Measurements from ENCODE around the gene SSC5D. TPM values are rescaled to one million over a fixed set of nuclear protein-coding genes. Genes with fewer than 3 reads are reported as not detected.

Gene SSC5D
- total RNA-seq, 1 experiment from 2014 or later: 3.2 TPM

DNA sequence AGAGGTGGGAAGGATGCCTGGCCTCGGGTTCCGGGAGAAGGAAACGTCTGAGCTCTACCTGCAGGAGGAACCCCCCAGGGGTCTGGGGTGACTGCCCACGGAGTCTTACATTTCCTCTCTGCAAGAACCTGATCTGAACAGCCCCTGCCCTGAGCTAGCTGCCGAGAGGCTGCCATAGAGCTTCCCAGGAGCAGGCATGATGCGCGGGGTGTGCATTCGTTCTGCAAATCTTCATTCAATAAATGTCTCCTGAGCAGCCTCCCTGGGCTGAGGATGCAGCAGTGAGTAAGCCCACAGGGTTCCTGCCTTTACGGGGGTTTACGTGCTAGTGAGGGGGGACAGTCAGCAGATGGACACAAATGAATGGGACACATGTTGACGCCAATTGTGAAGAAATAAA, 43.6 kb upstream of the SSC5D start:
- no peak overlapping the region for H3K27ac Mint-ChIP-seq
- H3K4me1 ChIP-seq (ENCODE audit: insufficient read depth, low read length): 0 out of 2 replicates have a peak, but pooled peaks cover 2% of the 10 kb centered on the region
- no peak overlapping the region for H3T11ph ChIP-seq (ENCODE audit: low read length)
- H2BK120ac ChIP-seq (ENCODE audit: low read depth, low read length, poor library complexity, severe bottlenecking): no peak overlapping the region
- no peak overlapping the region for H3K23ac ChIP-seq (ENCODE audit: insufficient read length, low read depth, low read length)
- H3K9me3 ChIP-seq (ENCODE audit: control insufficient read depth, low read depth, low read length): no peaks in the 10 kb centered on the region
- peaks cover 56% of the 10 kb centered on the region for H3K27me3 ChIP-seq (ENCODE audit: insufficient read depth, low read length)
- no peak overlapping the region for H4K5ac ChIP-seq (ENCODE audit: insufficient read length, low read depth, low read length)
- no CpG with 5 or more reads among the region's 11 CpGs for WGBS (ENCODE audit: extremely low coverage, insufficient read length, low lambda C conversion rate)
- H3K9me3 Mint-ChIP-seq: peaks cover 0 to 5% of the 10 kb centered on the region in 2 experiments; a peak in 3 of 5 replicates
- no peak overlapping the region for H2BK20ac ChIP-seq (ENCODE audit: low read depth, low read length, poor library complexity, severe bottlenecking)
- peaks cover 26% of the 10 kb centered on the region for H3K27me3 Mint-ChIP-seq (ENCODE audit: low read depth)
- no peak overlapping the region for H3K18ac ChIP-seq (ENCODE audit: insufficient read length, low read depth, low read length)
- H3K4me1 Mint-ChIP-seq: peaks cover 13 to 28% of the 10 kb centered on the region in 2 experiments
- no peak for TF ChIP-seq CTCF (conservative IDR thresholded peaks at IDR 0.05)
- DNase-seq: no peak
- no peaks in the 10 kb centered on the region for H3K79me2 ChIP-seq (ENCODE audit: insufficient read depth, low read length)
- no peak overlapping the region for H3K14ac ChIP-seq (ENCODE audit: insufficient read depth, low read length)
- H2AFZ ChIP-seq (ENCODE audit: low read length): no peak overlapping the region
- no peak overlapping the region for H2BK5ac ChIP-seq (ENCODE audit: insufficient read length, low read length)
- peaks cover 21% of the 10 kb centered on the region for H3K23me2 ChIP-seq (ENCODE audit: insufficient read length, low read depth, low read length, poor library complexity, severe bottlenecking)
- no peaks in the 10 kb centered on the region for H4K20me1 ChIP-seq (ENCODE audit: control insufficient read depth, insufficient read depth, insufficient read length)
- H2BK15ac ChIP-seq (ENCODE audit: low read depth, low read length): no peak overlapping the region
- no peaks in the 10 kb centered on the region for H3K79me1 ChIP-seq (ENCODE audit: insufficient read depth, low read depth, low read length, poor library complexity, severe bottlenecking)
- H3K4me2 ChIP-seq (ENCODE audit: insufficient read depth, insufficient read length, low read length): no peak overlapping the region
- no peak overlapping the region for H3K4ac ChIP-seq (ENCODE audit: low read depth, low read length)
- H3K56ac ChIP-seq (ENCODE audit: insufficient read length, low read depth, low read length): no peak overlapping the region
- H4K8ac ChIP-seq (replicated peaks; ENCODE audit: insufficient read length, low read depth, low read length): no peak overlapping the region
- H2BK12ac ChIP-seq (ENCODE audit: insufficient read length, low read depth, low read length): no peak overlapping the region
- no peak overlapping the region for H3K27ac ChIP-seq (ENCODE audit: insufficient read length, low read depth, low read length)
- no peak overlapping the region; a peak in 1 of 5 replicates for H3K4me3 Mint-ChIP-seq
- H4K91ac ChIP-seq (ENCODE audit: insufficient read length, low read depth, low read length): no peak overlapping the region
- H3K36me3 Mint-ChIP-seq (ENCODE audit: insufficient read depth in 1 of 3, low read depth in 3 of 3): no peaks in the 10 kb centered on the region; a peak in 1 of 7 replicates
- H2AK5ac ChIP-seq (ENCODE audit: insufficient read length, low read length): no peak overlapping the region
- no peak overlapping the region for H3K9ac ChIP-seq (ENCODE audit: extremely low read depth, insufficient read length, low read length)

All from H9 (cell line).